Type B pancreatic cell (in vitro differentiated cells): ENCODE results near the gene PDE6G. TPM values are rescaled to one million over a fixed set of nuclear protein-coding genes. Genes with fewer than 3 reads are reported as not detected.

Experiments
- DNase-seq: peaks from one replicate; pipeline ENCODE4 v3.0.0; 2021; ENCODE audit warnings: mixed read lengths; ENCODE audit not compliant: unreplicated experiment; ENCODE audit errors: extremely low spot score
- H3K27ac Mint-ChIP-seq: 2 replicates; pipeline ENCODE4 v1.8.0; 2021; ENCODE audit warnings: mild to moderate bottlenecking, mixed read lengths
- H3K27me3 Mint-ChIP-seq: 2 replicates; pipeline ENCODE4 v1.8.0; 2021; ENCODE audit warnings: mixed read lengths
- H3K36me3 Mint-ChIP-seq: 2 replicates; pipeline ENCODE4 v1.8.0; 2021; ENCODE audit warnings: mixed read lengths
- H3K4me1 Mint-ChIP-seq: one replicate; pipeline ENCODE4 v1.8.0; 2021; ENCODE audit warnings: mixed read lengths; ENCODE audit not compliant: unreplicated experiment
- H3K4me3 Mint-ChIP-seq: 2 replicates; pipeline ENCODE4 v1.8.0; 2021; ENCODE audit warnings: mild to moderate bottlenecking, mixed read lengths
- H3K9me3 Mint-ChIP-seq: 2 replicates; pipeline ENCODE4 v1.8.0; 2021; ENCODE audit warnings: mixed read lengths
- CTCF ChIP-seq: fragments of 200-600 bp; sonication (generic); conservative IDR thresholded peaks from 2 replicates; pipeline ENCODE4 v1.5.0; 2021; ENCODE audit warnings: antibody characterized with exemption, mild to moderate bottlenecking
- total RNA-seq: library from RNA; stranded (reverse); gene quantifications from 2 replicates; pipeline ENCODE4 v1.2.1, GENCODE V29; 2021; ENCODE audit warnings: low replicate concordance

PDE6G gene
- total RNA-seq, 1 donor from 2014 or later = 0.97 TPM

- TF ChIP-seq CTCF = no peak
- Mint-ChIP-seq H3K4me3 (no peak overlapping the region), H3K27ac (no peak overlapping the region), H3K36me3 (no peaks in the 10 kb centered on the region), H3K9me3 (no peaks in the 10 kb centered on the region), H3K4me1 (no peaks in the 10 kb centered on the region), H3K27me3 (peaks cover 6% of the 10 kb centered on the region)
- DNase-seq = no peak
Observed at GRCh38 chr17:81644496-81644895, 11.8 kb downstream of the PDE6G start.

GRCh38 chr17:81641825-81642489, 14.4 kb downstream of the PDE6G start:
- no peak for DNase-seq
- Mint-ChIP-seq H3K9me3 (no peaks in the 10 kb centered on the region), H3K4me3 (no peak overlapping the region), H3K27me3 (no peaks in the 10 kb centered on the region), H3K27ac (no peak overlapping the region), H3K4me1 (peaks cover 4% of the 10 kb centered on the region), H3K36me3 (no peaks in the 10 kb centered on the region)
- TF ChIP-seq CTCF = no peak

- H3K4me3 Mint-ChIP-seq = no peak overlapping the region
- H3K27me3 Mint-ChIP-seq = no peaks in the 10 kb centered on the region
- no peaks in the 10 kb centered on the region for H3K36me3 Mint-ChIP-seq
- no peak overlapping the region for H3K27ac Mint-ChIP-seq
- peaks cover 12% of the 10 kb centered on the region for H3K4me1 Mint-ChIP-seq
- no peaks in the 10 kb centered on the region for H3K9me3 Mint-ChIP-seq
- TF ChIP-seq CTCF = no peak
- no peak for DNase-seq
Observed at GRCh38 chr17:81640011-81640410, 16.3 kb downstream of the PDE6G start.

GRCh38 chr17:81638683-81639082, 17.7 kb downstream of the PDE6G start:
- peak overlapping the region; percentile 74 for H3K4me3 Mint-ChIP-seq

GRCh38 chr17:81636505-81637288, 19.6 kb downstream of the PDE6G start, which contains the start of the genes NPLOC4 and TSPAN10:
NPLOC4 (minus strand) TSS chr17:81637112; CDS start chr17:81636930, 182 bp downstream.
TSPAN10 (plus strand) TSS chr17:81637196; CDS start chr17:81642413, 5,217 bp downstream.
- H3K36me3 Mint-ChIP-seq = peaks cover 3% of the 10 kb centered on the region
- peak; percentile 94 for DNase-seq
- peak within 1 kb of the TSS; percentile 96 for H3K4me3 Mint-ChIP-seq
- H3K27ac Mint-ChIP-seq = peak within 1 kb of the TSS; percentile 95
- H3K27me3 Mint-ChIP-seq = no peaks in the 10 kb centered on the region
- peaks cover 12% of the 10 kb centered on the region for H3K4me1 Mint-ChIP-seq
- TF ChIP-seq CTCF = no peak
- H3K9me3 Mint-ChIP-seq = no peaks in the 10 kb centered on the region

More at GRCh38 chr17:81638683-81639082, 17.7 kb downstream of the PDE6G start:
- peaks cover 12% of the 10 kb centered on the region for H3K4me1 Mint-ChIP-seq
- no peak for TF ChIP-seq CTCF
- H3K27ac Mint-ChIP-seq = no peak overlapping the region
- no peaks in the 10 kb centered on the region for H3K9me3 Mint-ChIP-seq
- DNase-seq = no peak
- no peaks in the 10 kb centered on the region for H3K27me3 Mint-ChIP-seq
- no peaks in the 10 kb centered on the region for H3K36me3 Mint-ChIP-seq
